GM18520 (cell line): ENCODE results near the gene RRAD.
A peak's percentile ranks its signal among the peaks of the same experiment; 100 is the strongest.

Source experiments
- ATAC-seq: cut with Tn5 transposase; IDR thresholded peaks from one replicate; pipeline ENCODE4 v1.9.1; 2021; ENCODE audit not compliant: unreplicated experiment

The RRAD gene

DNA sequence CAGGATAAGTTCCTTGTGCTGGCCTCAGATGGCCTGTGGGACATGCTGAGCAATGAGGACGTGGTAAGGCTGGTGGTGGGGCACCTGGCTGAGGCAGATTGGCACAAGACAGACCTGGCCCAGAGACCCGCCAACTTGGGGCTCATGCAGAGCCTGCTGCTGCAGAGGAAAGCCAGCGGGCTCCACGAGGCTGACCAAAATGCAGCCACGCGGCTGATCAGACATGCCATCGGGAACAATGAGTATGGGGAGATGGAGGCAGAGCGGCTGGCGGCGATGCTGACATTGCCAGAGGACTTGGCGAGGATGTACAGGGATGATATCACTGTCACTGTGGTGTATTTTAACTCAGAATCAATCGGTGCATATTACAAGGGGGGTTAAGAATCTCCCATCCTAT, 39.8 kb downstream of the RRAD start:
- no peak for ATAC-seq

DNA sequence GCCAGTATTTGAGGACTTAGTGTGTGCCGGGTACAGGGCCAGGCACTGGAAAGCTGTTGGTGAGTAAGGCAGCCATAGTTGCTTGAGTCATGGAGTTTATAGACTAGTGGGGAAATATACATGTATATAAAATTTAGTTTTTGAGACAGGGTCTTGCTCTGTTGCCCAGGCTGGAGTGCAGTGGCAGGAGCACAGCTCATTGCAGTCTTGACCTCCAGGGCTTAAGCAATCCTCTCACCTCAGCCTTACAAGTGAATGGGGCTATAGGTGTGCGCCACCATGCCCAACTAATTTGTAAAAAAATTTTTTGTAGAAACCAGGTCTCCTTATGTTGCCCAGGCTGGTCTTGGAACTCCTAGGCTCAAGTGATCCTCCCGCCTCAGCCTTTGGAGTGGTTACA, 42.6 kb downstream of the RRAD start:
- ATAC-seq, result no peak

DNA sequence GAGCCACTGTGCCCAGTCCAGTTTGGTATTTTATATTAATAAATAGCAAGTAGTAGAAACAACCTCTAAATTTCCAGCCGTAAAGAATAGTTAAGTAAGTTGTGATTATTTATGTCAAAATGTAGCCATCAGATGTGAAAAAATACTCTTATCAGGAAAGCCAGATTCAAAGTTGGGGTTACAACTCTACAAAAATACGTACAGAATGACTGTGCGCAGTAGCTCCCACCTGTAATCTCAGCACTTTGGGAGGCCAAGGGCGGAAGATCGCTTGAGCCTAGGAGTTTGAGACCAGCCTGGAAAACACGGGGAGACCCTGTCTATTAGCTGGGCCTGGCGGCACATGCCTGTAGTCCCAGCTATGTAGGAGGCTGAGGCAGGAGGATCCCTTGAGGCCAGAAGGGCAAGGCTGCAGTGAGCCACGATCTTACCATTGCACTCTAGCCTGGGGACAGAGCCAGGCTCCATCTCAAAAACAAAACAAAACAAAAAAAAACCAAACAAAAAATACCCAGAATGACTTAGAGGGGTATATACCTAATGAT, 43.3 kb downstream of the RRAD start:
- no peak for ATAC-seq

DNA sequence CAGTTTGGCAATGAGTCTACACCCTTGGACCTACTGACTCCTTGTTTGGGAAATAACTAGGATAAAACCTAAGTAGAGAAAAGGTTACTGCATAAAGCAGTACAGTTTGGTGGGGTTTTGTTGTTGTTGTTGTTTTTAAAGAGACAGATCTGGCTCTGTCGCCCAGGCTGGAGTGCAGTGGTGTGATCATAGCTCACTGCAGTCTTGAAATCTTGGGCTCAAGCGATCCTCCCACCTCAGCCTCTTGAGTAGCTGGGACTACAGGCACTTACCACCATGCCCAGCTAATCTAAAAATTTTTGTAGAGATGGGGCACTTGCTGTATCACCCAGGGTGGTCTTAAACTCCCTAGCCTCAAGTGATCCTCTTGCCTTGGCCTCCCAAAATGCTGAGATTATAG, 43.8 kb downstream of the RRAD start:
- ATAC-seq, result no peak

DNA sequence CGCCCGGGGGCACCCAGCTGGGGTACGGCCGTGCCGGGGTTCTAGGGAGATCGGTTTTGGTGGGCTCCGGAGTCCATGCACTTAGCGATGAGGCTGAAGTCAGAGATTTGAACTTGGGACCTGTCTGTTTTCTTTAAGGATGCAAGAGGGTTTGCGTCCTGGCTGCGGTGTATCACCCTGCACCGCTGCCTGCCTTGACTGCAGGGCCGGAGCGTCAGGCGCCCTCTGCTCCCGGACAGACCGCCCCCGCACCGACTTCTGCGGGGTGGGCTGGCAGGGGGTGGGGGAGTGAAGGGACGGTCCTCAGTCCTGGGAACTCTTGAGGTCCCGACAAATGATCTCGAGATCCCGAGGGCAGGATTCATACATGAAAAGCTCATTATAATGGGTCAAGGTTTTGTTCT, 44.3 kb downstream of the RRAD start:
- ATAC-seq, result no peak

DNA sequence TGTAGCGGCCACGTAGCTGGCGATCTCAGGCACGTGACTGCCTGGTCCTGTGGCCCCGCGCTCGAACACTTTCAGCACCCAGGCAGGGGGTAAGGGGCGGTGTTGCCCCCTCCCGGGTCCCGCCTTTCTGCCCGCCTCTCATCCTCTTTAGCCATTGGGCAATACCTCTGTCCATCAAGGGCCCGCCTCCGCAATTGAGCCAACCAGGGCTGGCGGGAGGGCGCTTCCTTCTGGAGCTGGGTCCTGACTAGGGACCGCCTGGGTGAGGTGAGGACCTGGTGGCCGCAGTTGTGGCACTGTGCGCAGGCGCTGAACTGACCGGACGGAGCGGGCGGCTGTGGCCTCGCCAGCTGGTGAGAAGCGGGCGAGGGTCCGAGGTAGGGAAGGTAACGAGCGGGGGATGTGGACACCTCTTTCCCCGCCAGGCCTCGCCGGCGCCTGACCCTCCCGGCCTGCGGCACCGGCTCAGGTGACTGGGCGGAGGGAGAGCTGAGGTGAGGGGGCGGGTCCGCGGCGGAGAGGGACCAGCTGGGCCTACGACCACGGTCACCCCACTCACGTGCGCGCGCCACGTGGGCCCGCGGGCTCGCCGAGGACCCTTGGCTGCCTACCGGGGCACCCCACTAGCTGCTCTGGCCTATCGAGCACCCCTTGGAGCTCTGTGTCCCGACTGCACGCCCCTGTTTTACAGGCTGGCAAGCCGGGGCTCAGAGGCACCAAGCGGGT, 44.9 kb downstream of the RRAD start, which contains the start of gene PDP2:
TSS of gene PDP2 (plus strand) at position 228 of the 726 bp plus-strand sequence. CDS start 3,770 bp downstream, outside the sequence.
- ATAC-seq, result peak; percentile 92

DNA sequence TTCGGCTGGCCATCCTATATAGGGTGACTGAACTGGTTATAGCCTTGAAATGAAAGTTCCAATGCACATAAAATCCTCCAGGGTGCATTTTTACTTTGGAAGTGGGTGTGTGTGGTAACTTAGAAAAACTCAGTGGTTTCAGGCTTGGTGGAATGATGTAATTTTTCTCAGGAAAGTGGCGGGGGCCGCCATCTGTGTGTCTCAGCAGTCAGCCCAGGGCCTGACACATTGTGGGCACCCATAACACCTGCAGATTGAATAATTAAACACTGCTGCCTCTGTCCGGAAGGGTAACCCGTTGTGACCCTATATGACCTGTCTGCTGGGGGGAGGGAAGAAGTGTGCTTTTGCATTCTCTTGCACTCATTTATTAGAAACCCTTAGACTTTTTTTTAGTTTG, 47.3 kb downstream of the RRAD start:
- ATAC-seq, result no peak

DNA sequence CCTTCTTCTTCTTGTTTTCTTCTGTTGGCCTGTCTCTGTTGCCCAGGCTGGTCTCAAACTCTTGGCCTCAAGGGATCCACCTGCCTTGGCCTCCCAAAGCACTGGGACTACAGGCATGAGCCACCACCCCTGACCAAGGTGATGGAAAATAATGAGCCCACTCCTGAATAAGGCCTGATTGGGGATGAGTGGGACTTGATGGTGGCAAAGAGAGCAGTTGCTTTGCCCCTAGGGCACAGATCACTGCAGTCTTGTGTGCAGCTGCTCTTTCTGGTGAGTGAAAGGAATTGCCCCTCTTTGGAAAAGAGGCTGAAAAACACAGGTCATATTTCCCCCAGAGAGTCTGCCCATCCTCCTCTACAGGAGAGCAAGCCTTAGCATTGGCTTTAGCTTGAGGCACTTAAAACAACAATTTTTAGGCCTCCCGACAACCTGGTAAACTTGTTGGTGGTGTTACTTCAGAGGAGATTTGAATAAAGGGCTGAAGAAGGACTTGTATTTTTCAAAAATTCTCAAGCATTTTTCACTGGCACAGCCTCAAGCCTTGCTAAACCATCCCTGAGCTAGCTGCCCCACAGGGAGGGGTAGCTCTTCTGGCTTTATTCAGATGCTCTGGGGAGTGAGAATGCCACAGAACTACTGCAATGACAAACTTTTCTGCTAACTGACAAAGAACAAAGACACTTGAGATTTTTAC, 51.1 kb downstream of the RRAD start:
- ATAC-seq, result no peak

DNA sequence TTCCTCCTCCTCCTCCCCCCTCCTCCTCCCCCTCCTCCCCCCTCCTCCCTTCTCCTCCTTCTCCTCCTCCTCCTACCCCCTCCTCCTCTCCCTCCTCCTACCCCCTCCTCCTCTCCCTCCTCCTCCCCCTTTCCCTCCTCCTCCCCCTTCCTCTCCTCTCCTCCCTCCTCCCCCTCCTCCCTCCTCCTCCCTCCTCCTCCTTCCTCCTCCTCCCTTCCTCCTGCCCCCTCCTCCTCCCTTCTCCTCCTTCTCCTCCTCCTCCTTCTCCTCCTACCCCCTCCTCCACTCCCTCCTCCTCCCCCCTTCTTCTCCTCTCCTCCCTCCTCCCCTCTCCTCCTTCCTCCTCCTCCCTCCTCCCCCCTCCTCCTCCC, 51.7 kb downstream of the RRAD start:
- no peak for ATAC-seq

DNA sequence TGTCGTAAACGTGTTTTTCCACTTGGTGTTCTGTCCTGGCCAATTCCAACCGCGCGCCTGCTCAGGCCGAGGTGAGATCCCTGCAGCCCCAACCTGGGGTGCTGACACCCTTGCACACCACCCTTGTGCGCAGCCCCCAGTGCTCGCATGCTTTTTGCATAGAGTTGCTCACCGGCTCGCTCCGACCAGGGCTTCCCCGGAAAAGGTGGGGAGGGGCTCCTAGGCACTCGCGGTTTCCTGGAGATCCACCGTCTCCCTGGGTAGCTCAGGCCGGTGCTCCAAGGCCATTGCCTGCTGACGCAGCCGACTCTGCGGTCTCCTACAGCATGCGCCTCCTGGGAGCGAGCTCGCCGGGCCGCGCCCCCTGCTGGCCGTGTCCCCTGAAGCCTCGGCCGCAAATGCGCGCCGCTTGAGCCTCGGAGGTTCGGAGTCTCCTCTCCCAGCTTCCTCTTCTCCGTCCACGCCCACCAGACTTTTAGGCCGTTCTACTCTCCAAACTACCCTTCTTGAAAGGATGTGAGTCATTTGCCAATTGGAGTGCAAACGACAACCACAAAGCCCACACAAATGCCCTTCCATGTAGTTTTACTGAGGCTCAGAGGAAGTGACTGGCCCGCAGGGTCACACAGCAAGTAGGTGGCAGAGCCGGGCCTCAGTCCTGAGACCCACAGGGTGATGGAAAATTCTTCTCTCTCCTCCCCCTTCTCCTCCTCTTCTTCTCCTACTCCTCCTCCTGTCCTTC, 52.2 kb downstream of the RRAD start:
- peak; percentile 75 for ATAC-seq

DNA sequence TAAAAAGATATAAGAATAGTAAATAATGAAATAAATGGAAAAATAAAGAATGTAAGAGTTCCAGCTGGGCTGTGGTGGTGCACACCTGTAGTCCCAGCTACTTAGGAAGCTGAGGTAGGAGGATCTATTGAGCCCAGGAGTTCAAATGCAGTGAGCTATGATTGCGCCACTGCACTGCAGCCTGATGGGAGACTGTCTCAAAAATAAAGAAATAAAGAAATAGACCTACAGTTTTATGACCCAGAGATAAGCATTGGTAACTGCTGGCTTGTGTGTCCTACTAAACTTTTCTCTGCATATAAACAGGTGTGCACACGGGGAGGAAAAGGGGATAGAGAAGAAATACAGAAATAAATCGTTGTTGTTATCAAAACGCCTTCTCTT, 52.8 kb downstream of the RRAD start:
- no peak for ATAC-seq

DNA sequence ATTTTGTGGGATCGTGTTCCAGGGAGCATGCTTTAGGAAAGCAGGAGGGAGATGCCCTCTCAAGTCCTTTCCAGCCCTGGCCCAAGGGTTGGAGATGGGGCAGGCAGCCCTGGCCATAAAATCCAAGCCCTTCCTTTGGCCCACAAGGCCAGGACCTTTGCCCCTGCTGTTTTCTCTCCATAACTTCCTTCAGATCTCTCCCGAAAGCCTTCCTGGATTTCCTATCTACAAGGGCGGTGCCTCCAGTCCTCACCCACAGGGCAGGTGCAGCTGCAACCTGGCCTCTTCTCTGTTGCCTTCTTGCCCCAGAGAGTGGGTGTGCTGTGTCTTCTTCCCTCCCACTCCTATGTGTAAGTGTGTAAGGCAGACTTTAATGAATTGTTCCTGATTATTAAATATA, 53.5 kb downstream of the RRAD start:
- no peak for ATAC-seq
